Medulla oblongata (tissue), 1 donor: ENCODE results near the gene SPINT2.
"Not testable (repeated sequence)": the region's sequence is repeated elsewhere in the genome, so short reads cannot be mapped to it uniquely, and the experiment has no call there.

Experiments
- DNase-seq: peaks from one replicate; pipeline ENCODE4 v3.0.0-alpha.2; 2015; ENCODE audit errors: extremely low spot score

The SPINT2 gene

GRCh38 chr19:38320969-38321339, 56.6 kb downstream of the SPINT2 start:
- no peak for DNase-seq

DNA sequence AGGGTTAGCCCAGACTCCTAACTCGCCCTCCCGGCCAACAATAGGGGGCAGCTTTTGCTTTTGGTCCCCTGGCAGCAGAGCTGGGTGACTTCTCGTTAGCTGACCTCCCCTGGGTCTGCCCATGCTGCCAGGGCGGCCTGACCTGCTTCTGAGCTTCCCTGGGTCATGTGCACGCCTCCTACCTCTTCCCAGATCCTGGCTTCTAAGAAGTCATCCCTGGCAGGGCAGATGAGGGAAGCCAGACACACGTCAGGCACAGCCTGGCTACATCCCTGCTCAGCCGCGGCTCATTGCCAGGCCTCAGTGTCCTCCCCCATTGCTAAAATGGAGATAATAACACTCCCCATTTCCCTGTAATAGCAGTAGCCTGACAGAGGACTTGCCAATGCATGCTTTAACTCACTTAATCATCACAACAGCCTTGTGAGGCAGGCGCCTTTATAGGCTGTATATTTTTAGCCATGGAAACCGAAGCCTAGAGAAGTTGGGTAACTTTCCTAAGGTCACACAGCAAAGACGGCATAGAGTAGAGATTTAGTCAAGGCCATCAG, 57.3 kb downstream of the SPINT2 start:
- no peak for DNase-seq

- DNase-seq: peak; percentile 35
Measured at GRCh38 chr19:38323291-38323690, 58.9 kb downstream of the SPINT2 start.

GRCh38 chr19:38324431-38324830, 60.1 kb downstream of the SPINT2 start:
- no peak for DNase-seq

- no peak for DNase-seq
Measured at GRCh38 chr19:38326591-38326990, 62.2 kb downstream of the SPINT2 start.

DNA sequence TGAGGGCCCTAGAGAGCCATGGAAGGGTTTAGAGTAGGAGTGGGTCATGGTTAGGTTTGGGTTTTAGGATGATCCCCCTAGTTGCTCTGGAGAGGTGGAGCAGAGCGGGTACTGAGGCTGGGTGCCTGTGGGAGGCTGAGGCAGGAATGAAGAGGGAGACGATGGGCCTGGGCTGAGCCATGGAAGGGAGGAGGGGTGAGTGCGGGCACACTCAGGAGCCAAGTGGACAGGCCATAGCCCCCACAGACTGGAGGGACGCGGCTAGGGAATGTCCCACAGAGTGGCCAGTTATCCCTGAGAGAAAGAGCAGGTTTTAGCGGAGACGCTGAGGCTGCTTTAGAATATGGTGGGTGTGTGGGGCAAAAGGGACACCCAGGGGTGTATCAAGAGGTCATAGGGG, 65.3 kb downstream of the SPINT2 start:
- no peak for DNase-seq

DNA sequence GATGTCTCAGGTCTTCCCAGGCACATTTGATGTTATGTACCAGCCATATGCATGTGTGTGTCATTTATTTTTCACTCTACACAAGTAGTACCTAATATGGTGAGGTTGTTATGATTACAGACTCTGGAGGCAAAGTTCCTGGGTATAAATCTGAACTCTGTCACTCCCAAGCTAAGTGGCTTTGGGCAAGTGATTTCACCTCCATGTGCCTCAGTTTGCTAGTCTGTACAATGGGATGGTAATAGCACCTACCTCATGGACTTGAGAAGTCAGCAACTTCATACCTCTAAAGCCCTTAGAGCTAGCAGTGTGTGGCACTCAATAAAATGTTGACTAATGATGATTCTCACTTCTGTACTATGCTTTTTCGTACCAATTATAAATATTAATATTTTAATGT, 67.4 kb downstream of the SPINT2 start:
- DNase-seq: no peak

- no peak for DNase-seq
Measured at GRCh38 chr19:38333245-38333644, 68.9 kb downstream of the SPINT2 start.

GRCh38 chr19:38335949-38336637, 71.7 kb downstream of the SPINT2 start:
- DNase-seq: peak; percentile 97

DNA sequence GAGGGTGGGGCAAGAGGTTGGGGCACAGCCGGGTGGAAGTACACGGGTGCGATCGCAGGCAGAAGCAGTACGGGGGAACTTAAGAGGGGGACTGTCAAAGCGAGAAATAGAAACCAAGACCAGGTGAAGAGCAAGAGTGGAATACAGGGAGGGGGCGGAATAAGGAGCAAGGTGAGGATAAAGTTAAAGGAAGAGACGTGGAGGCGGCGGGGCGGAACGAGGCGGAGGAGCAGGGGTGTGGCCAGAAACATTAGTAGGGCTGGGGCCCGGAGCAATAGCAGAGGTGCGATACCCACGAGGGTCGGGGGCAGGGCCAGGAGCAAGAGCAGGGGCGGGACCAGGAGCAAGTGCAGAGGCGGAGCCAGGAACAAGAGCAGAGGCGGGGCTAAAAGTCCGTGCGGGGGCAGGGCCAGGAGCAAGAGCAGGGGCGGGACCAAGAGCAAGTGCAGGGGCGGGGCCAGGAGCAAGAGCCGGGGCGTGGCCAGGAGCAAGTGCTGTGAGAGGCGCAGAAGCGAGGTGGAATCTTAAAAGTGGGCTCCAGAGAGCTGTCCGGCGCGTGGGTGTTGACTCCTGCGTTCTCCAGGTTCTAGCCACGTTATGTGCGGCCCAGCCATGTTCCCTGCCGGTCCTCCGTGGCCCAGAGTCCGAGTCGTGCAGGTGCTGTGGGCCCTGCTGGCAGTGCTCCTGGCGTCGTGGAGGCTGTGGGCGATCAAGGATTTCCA, 72.4 kb downstream of the SPINT2 start:
- DNase-seq: peak; percentile 93

GRCh38 chr19:38337360-38337653, 72.9 kb downstream of the SPINT2 start:
- DNase-seq: no peak

DNA sequence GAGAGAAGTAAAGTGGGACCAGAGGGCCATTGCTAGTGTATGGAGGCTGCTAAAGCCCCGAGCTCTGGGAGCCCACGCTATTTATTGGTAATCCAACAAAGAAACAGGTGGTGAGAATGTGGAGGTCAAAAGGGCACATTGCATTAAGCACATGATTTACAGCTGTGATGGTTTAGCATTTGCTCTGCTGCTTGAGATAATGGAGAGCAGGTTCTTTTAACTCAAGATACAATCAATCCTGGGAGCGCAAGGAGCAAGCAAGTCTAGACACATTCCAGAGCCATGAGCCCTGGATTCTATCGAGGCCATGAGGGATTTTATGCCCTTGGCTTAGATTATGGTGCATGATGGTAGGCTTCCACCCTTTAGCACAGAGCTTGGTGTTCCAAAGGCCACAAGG, 74.6 kb downstream of the SPINT2 start:
- DNase-seq: not testable (repeated sequence)

DNA sequence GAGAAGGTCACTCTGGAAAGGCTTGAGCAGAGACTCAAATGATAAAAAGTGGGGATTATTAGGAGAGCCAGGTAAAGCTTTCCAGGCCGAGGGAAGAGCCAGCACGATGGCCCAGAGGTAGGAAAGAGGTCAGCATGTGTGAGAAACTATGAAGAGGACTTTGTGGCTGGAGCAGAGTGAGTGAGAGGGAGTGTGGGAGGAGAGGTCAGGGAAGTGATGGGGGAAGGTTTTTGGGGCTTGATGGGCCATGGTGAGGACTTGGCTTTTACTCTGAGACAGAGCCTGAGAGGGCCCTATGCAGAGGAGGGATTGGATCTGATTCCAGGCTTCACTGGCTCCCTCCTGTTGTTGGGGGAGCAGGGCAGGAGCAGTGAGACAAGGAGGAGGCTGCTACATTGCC, 76.6 kb downstream of the SPINT2 start:
- no peak for DNase-seq
